Activated effector memory CD4-positive, alpha-beta T cell treated with anti-CD3 and anti-CD28 coated beads, Interleukin-2, amount 50 U/mL, for 16 hours (primary cell): ENCODE measurements around the gene PDZD2.
"Not testable (repeated sequence)": the region's sequence is repeated elsewhere in the genome, so short reads cannot be mapped to it uniquely, and the experiment has no call there.

Experiments
- DNase-seq: peaks from one replicate; pipeline ENCODE4 v3.0.0-alpha.2; 2020

The PDZD2 gene

DNA sequence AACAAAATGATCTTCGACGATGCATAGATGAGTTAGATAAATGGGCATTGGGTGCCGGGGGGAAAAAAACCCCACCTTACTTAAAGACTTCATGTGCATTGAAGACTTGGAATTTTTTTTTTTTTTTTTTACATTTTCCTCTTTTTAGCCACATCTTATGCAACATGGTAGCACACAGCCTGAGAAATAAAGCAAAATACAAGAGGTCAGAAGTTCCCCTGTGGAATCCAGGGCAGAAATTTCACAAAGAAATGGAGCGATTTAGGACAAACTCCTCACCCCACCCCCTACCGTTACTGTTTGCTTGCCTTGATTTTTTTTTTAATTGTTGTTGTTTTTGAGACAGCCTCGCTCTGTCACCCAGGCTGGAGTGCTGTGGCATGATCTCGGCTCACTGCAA is 382.0 kb downstream of the PDZD2 start:
- DNase-seq: no peak

DNA sequence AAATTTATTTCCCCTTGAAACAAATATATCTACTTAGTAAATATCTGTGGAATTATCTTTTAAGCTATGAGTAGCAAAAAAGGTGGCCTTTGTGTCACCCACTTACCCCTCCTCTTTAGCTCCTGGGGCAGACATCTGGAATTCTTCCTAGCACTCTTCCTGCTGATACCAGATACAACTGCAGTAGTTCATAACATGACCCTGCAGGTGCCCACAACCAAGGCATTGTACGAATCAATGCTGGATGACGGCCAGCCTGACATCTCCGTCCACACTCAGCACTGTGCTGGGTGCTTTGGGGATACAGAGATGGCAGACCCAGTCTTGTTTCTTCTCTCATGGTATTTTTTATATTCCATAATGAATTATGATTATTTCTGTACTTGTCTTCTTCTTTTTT is 382.8 kb downstream of the PDZD2 start:
- DNase-seq: no peak

DNA sequence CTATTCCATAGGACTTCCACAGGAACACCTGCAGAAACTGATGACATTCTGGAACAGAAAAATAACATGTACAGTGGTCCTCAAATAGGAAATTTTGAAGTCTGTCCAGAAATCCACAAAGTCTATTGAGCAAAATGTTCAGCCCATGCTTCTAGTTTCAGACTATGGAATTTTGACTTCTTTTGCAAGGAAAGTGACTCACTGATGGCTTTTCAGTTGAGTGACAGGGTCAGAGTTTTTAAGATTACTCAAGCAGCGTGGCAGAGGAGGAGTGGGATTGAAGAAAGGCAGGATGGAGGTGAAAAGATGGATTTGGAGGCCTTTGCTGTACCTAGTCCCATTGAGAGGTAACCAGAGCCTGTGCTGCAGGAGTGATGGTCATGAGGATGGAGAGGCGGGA is 383.7 kb downstream of the PDZD2 start:
- no peak for DNase-seq

DNA sequence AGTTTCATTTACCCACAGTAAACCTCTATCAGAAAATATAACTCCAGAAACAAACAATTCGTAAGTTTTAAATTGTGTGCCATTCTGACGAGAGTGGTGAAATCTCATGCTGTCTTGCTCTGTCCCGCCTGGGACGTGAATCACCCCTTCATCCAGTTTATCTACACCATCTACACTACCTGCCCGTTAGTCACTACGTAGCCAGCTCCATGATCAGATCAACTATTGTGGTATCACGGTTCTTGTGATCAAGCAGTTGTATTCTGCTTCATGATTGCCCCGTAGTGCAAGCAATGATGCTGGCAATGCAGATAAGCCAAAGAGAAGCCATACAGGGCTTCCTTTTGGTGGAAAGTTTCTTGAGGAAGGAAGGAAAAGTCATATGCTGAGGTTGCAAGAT is 384.9 kb downstream of the PDZD2 start:
- DNase-seq: no peak

DNA sequence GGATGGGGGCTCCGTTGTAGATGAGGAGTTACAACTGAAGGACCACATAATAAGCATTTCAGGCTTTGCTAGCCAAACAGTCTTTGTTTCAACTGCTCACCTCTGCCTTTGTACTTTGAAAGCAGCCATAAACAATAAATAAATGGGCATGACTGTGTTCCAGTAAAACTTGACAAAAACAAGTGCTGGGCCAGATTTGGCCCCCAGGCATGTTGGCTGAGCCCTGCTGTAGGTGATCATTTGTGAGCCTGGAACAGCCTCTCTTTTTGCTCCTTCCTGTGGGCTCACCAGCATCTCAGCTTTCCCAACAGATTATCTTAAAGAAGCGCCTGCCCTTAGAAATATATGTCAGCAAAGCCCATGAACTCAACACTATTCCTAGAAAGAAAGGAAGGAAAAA is 385.8 kb downstream of the PDZD2 start:
- no peak for DNase-seq

DNA sequence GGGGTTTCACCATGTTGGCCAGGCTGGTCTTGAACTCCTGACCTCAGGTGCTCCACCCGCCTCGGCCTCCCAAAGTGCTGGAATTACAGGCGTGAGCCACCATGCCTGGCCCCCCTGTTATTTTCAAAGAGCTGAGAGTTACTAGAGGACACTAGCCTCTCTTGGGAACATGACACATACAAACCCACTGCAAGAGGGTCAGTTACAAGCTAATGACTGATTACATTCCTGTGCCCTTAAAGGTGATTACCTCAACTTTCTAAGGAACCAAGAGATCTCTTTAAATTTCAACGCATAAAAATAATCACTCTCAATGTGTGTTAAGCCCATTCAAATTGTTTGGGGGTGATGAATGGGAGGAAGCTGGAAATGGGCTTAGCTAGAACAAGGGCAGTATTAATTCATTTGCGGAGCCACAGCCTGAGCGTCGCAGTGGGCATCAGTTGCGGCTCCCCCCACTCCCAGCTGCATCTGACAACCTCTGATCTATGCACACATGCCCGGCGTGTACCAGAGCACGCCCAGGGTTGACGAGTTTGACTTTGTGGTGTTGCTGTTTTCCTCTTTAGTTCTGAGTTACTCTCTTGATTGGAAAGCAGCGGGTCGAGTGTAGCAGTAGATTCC is 388.3 kb downstream of the PDZD2 start:
- DNase-seq: no peak

DNA sequence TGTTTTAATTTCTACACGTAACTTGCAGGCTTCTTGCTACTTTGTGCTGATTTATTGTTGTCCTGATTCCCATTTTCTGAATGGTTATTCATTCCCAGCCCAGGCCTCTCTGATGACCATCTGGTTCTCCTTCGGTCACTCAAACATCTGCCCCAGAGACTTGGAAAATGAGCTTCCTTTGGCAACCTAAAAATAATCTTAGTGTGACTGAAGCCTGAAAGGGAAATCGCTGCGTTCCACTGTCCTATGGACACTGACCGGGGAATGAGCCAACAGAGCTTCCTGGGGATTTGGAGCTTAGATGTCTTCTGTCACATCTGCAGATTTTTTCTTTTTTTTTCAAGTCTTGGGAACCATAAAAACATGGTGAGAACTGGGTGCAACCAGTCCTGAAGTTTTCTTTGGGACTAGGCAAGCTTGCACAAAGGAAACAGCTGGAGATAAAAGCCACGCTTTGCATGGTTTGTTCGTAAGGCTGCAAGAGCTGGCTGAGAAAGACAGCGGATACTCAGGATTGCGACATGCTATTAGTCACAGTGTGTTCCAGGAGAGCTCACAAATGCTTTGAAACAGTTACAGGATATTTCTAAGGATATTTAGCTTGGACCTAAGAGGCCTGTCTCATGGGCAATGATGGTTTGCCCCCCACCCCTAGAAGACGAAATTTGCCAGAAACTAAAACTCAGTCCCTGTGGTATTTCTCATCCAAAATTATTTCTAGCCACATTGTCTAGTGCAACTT is 389.0 kb downstream of the PDZD2 start:
- DNase-seq: no peak

DNA sequence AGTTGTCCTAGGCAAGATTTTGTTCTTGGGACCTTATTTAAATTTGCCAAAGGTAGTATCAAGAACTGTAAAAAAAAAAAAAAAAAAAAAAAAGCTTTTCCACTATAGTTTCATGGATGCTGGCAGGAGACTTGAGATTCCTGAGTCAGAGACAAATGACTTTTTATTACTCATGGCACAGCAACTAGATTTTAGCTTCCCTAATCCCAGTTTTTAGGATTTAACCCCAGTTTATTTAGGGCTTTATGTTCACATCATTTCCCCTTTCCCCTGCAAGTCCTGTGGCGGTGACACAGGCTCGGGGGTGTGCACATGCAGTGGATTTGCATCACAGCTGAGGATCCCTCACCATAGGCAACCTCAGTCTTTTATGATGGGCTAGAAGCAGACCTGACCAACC is 390.3 kb downstream of the PDZD2 start:
- no peak for DNase-seq

DNA sequence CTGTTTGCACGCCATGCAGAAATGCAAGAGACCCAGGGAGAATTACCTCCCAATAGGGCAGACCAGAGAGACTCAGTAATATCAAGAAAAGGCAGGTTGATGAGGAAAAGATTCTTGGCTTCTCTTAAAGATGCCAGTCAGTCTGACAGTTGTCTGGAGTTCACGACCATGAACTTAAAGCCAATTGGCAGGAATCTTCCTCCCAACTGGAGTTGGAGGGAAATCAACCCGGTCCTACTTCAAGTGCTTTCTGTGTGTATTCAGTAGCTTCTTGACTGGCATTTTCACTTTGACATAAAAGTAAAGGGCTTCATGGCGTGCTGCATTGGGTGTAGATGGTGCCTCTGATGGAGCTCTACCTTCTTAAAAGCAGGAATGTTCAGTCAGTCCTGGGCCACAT is 390.9 kb downstream of the PDZD2 start:
- DNase-seq: no peak

DNA sequence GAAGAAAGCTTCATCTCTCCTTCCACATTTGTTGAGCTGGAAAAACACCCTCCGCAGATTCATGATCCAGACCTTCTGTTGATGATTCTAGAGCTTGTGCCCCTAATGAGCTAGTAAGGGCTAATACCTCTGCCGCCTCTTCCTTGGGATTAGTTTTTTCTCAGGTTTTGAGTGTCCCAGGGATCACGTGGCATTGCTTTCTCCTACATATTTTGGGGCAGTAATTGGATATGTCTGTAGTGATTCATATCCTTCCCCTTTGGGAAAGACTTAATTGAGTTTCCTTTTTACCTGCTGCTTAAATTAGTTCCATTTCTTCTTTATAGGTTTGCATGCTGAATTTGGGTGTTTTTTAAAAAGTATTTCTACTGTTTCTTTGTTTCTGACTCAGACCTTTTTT is 391.3 kb downstream of the PDZD2 start:
- no peak for DNase-seq

DNA sequence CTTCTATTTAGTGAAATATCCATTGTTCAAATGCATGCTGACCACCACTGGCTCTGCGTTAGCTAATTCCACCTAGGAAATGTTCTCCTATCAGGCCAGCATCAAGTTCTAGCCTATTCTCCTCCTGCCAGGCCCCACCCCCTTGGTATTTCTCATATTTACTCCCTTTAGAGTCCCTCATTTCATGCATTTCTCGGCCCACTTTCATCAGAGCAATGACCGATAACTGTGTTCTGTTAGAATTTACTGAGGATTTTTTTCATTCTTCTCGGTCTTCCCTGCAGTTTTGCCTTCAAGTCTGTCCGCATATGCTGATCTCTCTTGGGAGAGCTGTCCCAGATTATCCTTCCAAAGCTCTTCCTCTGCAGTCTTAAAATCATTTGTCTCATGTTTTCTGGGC is 391.8 kb downstream of the PDZD2 start:
- DNase-seq: no peak

DNA sequence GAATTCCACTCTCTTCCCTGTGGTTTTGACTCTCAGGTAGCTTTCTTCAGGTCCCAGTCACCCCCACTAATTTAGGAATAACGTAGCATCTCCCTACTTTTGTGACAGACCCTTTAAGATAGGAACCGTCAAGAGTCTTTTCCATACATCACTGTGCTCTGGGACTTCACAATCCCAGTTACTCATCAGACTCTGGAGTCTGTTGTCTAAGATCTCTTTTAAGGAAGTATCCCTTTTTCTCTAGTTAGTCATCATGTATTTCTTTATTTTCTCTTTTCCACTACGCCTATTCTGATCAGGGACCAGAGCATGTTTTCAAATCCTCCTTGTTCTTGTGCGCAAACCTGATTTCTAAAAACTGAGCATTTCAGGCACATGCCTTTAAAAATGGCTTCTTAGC is 392.2 kb downstream of the PDZD2 start:
- DNase-seq: no peak

DNA sequence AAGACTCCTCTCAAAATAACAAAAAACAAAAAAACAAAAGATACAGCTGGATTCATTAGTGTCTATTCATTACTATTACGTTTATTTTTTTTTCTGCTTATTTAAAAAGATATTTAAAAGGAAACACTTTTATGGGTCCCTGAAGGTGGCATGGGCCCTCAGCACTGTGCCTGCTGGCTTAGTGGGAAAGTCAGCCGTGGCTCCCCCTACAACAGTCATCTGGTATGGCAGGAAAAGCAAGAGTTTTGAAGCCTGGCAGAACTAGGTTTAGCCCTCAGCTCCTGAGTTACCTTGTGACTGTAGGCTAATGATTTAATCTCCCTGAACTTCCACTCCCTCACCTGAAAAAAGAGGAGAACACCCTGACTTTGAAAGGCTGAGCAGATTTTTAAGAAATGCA is 399.6 kb downstream of the PDZD2 start:
- no peak for DNase-seq

DNA sequence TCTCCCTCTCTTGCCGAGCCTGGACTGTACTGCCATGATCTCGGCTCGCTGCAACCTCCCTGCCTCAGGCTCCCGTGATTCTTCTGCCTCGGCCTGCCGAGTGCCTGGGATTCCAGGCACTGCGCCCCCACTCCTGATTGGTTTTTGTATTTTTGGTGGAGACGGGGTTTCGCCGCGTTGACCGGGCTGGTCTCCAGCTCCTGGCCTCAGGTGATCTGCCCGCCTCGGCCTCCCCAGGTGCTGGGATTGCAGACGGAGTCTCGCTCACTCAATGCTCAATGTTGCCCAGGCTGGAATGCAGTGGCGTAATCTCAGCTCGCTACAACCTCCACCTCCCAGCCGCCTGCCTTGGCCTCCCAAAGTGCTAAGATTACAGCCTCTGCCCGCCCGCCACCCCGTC is 400.2 kb downstream of the PDZD2 start:
- not testable (repeated sequence) for DNase-seq

DNA sequence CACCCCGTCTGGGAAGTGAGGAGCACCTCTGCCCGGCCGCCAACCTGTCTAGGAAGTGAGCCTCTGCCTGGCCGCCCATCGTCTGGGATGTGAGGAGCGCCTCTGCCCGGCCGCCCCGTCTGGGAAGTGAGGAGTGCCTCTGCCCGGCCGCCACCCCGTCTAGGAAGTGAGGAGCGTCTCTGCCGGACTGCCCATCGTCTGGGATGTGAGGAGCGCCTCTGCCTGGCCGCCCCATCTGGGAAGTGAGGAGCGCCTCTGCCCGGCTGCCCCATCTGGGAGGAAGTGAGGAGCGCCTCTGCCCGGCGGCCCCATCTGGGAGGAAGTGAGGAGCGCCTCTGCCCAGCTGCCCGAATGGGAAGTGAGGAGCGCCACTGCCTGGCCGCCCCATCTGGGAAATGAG is 400.7 kb downstream of the PDZD2 start:
- not testable (repeated sequence) for DNase-seq

DNA sequence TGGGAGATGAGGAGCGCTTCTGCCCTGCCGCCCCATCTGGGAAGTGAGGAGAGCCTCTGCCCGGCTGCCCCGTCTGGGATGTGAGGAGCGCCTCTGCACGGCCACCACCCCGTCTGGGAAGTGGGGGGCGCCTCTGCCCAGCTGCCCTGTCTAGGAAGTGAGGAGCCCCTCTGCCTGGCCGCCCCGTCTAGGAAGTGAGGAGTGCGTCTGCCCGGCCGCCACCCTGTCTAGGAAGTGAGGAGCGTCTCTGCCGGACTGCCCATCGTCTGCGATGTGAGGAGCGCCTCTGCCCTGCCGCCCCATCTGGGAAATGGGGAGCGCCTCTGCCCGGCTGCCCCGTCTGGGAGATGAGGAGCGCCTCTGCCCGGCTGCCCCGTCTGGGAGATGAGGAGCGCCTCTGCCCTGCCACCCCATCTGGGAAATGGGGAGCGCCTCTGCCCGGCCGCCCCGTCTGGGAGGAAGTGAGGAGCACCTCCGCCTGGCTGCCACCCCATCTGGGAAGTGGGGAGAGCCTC is 401.3 kb downstream of the PDZD2 start:
- DNase-seq: not testable (repeated sequence)

DNA sequence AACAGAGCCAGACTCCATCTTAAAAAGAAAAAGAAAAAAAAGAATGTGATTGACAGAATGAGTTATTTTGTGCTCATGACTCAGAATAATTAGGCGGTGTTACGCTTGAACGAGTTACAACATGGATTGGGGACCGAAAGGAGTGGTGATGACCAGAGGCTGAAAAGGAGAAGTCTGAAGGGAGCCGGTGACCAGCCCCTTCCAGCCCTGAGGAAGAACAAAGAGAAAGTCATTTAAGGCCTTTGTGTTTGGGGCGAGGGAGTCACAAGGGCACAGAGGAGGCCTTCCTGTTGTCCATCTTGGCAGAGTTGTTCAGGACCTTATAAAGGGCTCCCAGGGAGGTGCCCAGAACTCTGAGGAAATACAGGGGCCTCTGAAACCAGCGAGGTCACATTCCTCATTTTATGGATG is 403.6 kb downstream of the PDZD2 start:
- DNase-seq: no peak

DNA sequence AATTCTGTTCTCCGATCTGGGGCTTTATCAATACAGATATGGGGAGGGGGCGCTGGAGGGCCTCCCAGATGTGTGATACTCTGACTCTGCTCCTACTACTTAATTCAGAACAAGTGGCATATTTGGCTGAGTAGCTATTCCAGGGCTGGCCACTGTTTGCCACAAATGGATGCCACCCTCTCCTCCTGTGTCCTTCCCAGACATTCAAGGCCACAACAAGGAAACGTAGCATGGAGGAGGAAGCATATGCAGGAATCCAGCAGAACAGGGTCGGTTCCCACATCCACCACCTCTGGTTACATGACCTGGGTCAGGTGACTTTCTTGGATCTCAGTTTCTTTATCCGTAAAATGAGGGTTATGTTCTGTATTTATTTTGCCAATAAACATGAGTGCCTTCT is 404.2 kb downstream of the PDZD2 start:
- DNase-seq: no peak

DNA sequence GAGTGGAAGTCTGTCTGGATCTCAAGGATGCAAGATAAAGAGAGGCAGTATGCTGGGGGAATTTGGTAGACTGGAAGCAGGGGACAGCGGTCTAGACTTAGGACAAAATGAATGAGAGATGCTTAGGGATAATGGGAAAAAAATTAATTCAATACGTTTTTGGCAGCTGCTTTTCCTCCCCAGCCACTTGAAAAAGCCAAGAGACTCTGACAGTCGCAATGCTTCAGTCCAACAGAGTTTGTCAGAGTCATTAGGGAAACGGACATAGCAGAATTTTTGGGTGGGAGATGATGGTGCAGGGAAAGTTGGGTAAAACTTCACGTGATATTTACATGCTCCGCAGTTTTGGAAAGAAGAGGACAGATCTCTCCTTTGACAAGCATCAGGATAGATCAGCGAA is 405.5 kb downstream of the PDZD2 start:
- no peak for DNase-seq

DNA sequence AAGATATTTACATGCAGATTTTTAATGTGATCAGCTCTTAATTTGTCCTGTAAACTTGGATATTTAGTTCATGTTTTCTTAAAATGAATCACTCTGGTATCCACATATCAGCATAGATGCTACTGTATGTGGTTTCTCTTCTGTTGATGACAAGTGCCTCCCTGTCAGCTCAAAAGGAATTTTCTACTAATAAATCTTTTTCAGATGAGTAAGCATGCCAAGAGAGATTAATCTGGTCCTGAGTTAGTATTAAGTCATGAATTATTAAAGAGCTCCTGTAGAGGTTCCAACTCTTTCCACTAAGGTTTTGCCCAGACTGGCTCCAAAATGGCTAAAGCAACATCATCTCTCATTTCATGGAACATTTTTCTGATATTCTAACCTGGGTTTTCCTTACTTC is 406.0 kb downstream of the PDZD2 start:
- no peak for DNase-seq

DNA sequence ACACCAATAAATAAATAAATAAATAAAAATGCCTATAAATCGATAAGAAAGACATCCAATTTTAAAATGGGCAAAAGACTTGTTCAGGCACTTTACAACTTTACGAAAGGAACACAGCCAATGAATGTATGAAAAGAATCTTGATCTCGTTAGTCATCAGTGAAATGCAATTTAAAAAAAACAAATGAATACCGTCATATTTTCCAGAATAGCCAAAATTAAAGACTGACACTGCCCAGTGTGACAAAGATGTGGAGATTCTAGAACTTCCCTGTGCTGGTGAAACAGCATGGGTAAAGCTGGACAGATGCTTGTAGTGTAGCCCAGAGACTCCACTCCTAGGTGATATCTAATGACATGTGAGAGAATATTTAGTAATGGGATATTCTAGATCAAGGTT is 408.1 kb downstream of the PDZD2 start:
- no peak for DNase-seq

DNA sequence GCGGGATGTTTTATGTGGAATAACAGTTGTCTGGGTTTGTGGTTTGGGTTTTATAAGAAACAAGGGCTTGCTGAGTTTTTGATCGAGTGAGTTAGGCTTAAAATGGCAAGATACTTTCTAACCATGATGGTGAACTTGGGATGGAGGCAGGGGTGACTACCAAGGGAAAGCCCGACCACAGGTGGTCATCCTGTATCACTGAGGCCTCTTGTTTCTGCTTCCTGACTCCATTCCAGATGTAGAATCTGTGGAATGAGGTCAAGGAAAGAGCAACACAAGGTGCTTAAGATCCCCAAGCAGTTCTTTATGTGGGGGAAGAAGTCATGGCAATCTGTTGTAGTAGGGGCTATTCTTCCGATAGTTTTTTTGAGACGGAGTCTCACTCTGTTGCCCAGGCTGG is 412.9 kb downstream of the PDZD2 start:
- no peak for DNase-seq

DNA sequence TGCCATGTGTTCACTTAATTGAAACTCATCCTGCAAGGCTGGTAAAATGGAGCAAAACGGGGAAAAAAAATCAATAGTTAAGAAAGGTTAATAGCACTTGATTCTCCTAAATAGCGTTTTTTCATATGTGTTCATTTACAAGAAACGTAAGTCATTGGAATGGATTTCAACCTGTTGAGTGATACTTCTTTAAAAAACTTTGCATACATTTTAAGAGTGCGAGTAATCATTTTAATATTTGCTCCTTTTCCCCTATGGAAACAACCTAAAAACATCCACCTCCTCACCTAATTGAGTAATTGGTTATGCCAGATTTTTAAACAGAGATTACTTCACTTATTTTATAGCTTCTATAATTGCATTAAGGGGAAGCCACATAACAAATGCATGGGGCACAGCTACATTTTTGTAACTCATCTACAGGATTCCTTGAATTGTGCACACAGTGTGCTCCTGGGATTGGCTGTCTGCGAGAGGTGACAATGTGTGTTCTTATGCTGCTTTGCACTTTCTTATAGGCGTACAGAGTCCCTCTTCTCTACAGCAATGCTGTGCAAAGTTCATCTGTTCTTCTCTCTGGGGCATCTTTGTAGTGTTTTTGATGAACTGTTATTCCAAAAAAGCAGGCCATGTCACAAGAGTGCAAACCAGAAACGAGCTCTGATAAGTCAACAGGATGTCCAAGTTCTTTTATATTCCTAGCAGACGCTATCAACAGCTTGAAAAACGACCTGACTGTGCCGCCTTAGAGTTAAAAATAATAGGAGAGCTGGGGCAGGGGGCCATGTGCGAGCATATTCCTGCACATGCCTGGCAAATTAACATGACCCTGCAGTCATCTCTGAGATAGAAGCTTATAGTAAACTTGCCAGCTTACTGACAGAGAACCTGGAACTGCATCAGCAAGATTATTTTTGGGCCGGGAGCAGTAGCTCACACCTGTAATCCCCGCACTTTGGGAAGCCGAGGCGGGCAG is 417.2 kb downstream of the PDZD2 start:
- DNase-seq: no peak
